Brain microvascular endothelial cell (primary cell): ENCODE measurements around the gene CADPS.

Source experiments
- DNase-seq: peaks from one replicate; pipeline ENCODE4 v3.0.0-alpha.2; 2020
- H3K27ac ChIP-seq: fragments of 250-450 bp; sonication (Bioruptor Pico); 2 replicates; pipeline ENCODE4 v1.5.1; 2020; ENCODE audit warnings: mild to moderate bottlenecking, moderate library complexity
- H3K27me3 ChIP-seq: fragments of 250-450 bp; sonication (Bioruptor Pico); replicated peaks from 2 replicates; pipeline ENCODE4 v1.5.1; 2020; ENCODE audit warnings: mild to moderate bottlenecking
- H3K36me3 ChIP-seq: fragments of 250-450 bp; sonication (Bioruptor Pico); replicated peaks from 2 replicates; pipeline ENCODE4 v1.5.1; 2020; ENCODE audit warnings: mild to moderate bottlenecking
- H3K4me3 ChIP-seq: 2 replicates; pipeline ENCODE4 v1.5.1; 2011; ENCODE audit warnings: low read depth, mild to moderate bottlenecking, control low read depth, low read length, moderate library complexity
- CTCF ChIP-seq: IDR thresholded peaks from 2 replicates; pipeline ENCODE4 v1.5.1; 2011; ENCODE audit warnings: low read depth, mild to moderate bottlenecking, moderate library complexity, low read length, control low read depth, inconsistent platforms; ENCODE audit errors: missing control alignments
- in situ Hi-C: cut with HindIII; loops from 2 replicates; pipeline ENCODE4 v1.10.0; 2017; ENCODE audit warnings: low sequenced_read_pairs, low pct_ligation_motif_present

Gene CADPS

GRCh38 chr3:62557983-62558382 lies 317.2 kb downstream of the CADPS start:
- no peak for DNase-seq
- Histone ChIP-seq H3K27ac (no peak overlapping the region), H3K27me3 (no peaks in the 10 kb centered on the region), H3K36me3 (no peaks in the 10 kb centered on the region), H3K4me3 (no peak overlapping the region)
- TF ChIP-seq CTCF: no peak
- in situ Hi-C loops: no loop called here

- no peak for TF ChIP-seq CTCF
- H3K27ac ChIP-seq: no peak overlapping the region
- in situ Hi-C loops: no loop called here
- H3K4me3 ChIP-seq: no peak overlapping the region
- no peaks in the 10 kb centered on the region for H3K36me3 ChIP-seq
- H3K27me3 ChIP-seq: no peaks in the 10 kb centered on the region
- DNase-seq: no peak
Measured at GRCh38 chr3:62557450-62557849, 317.8 kb downstream of the CADPS start.

GRCh38 chr3:62556121-62556815 lies 318.9 kb downstream of the CADPS start:
- Histone ChIP-seq H3K27me3 (no peaks in the 10 kb centered on the region), H3K36me3 (no peaks in the 10 kb centered on the region), H3K27ac (no peak overlapping the region), H3K4me3 (no peak overlapping the region)
- in situ Hi-C loops: no loop called here
- DNase-seq: no peak
- no peak for TF ChIP-seq CTCF

- no peaks in the 10 kb centered on the region for H3K27me3 ChIP-seq
- no peak for DNase-seq
Measured at GRCh38 chr3:62554264-62554799, 320.9 kb downstream of the CADPS start.

GRCh38 chr3:62553811-62554210 lies 321.4 kb downstream of the CADPS start:
- DNase-seq: no peak
- no peak overlapping the region for H3K4me3 ChIP-seq
- in situ Hi-C loops: no loop called here
- H3K36me3 ChIP-seq: no peaks in the 10 kb centered on the region
- TF ChIP-seq CTCF: no peak
- no peak overlapping the region for H3K27ac ChIP-seq
- H3K27me3 ChIP-seq: no peaks in the 10 kb centered on the region

More at GRCh38 chr3:62554264-62554799, 320.9 kb downstream of the CADPS start:
- H3K36me3 ChIP-seq: no peaks in the 10 kb centered on the region
- H3K27ac ChIP-seq: no peak overlapping the region
- in situ Hi-C loops: no loop called here
- TF ChIP-seq CTCF: peak; percentile 62
- no peak overlapping the region for H3K4me3 ChIP-seq

- TF ChIP-seq CTCF: no peak
- in situ Hi-C loops: no loop called here
Measured at GRCh38 chr3:62551556-62551955, 323.7 kb downstream of the CADPS start.

More at GRCh38 chr3:62551556-62551955, 323.7 kb downstream of the CADPS start:
- Histone ChIP-seq H3K36me3 (no peaks in the 10 kb centered on the region), H3K4me3 (no peak overlapping the region), H3K27me3 (peaks cover 3% of the 10 kb centered on the region), H3K27ac (no peak overlapping the region)
- DNase-seq: no peak
